ENCODE results near the gene UBAC2. TPM values are rescaled to one million over a fixed set of nuclear protein-coding genes. Genes with fewer than 3 reads are reported as not detected.

Gene UBAC2
- total and polyA plus RNA-seq, 2 experiments from 2014 or later = 71.2 to 130 TPM

- H3K4me1 ChIP-seq (ENCODE audit: low read depth) = no peaks in the 10 kb centered on the region
- no peak for TF ChIP-seq CTCF (IDR thresholded peaks at IDR 0.05; ENCODE audit: low read depth, low read length)
- no peaks in the 10 kb centered on the region for H3K9me3 ChIP-seq (ENCODE audit: low read depth)
- H3K27ac ChIP-seq = no peak overlapping the region
- no peaks in the 10 kb centered on the region for H3K27me3 ChIP-seq
- no peak for DNase-seq (ENCODE audit: low read depth in 1 of 2, low spot score in 1 of 2)
- H3K36me3 ChIP-seq = peaks cover 11% of the 10 kb centered on the region
- no peak overlapping the region for H3K4me3 ChIP-seq
Measured at GRCh38 chr13:99297331-99297730, 96.7 kb downstream of the UBAC2 start.

GRCh38 chr13:99298056-99298455 is 97.4 kb downstream of the UBAC2 start:
- Histone ChIP-seq H3K36me3 (peaks cover 11% of the 10 kb centered on the region), H3K4me3 (no peak overlapping the region), H3K27me3 (no peaks in the 10 kb centered on the region), H3K27ac (no peak overlapping the region), H3K9me3 (ENCODE audit: low read depth) (no peaks in the 10 kb centered on the region), H3K4me1 (ENCODE audit: low read depth) (no peaks in the 10 kb centered on the region)
- DNase-seq (ENCODE audit: low read depth in 1 of 2, low spot score in 1 of 2) = no peak
- TF ChIP-seq CTCF (IDR thresholded peaks at IDR 0.05; ENCODE audit: low read depth, low read length) = no peak

- Histone ChIP-seq H3K36me3 (peaks cover 11% of the 10 kb centered on the region), H3K4me3 (no peak overlapping the region), H3K9me3 (ENCODE audit: low read depth) (no peaks in the 10 kb centered on the region), H3K27me3 (no peaks in the 10 kb centered on the region), H3K27ac (no peak overlapping the region), H3K4me1 (ENCODE audit: low read depth) (no peaks in the 10 kb centered on the region)
- DNase-seq (ENCODE audit: low read depth in 1 of 2, low spot score in 1 of 2) = no peak
- no peak for TF ChIP-seq CTCF (IDR thresholded peaks at IDR 0.05; ENCODE audit: low read depth, low read length)
Measured at GRCh38 chr13:99299256-99299919, 98.7 kb downstream of the UBAC2 start.

- no peaks in the 10 kb centered on the region for H3K9me3 ChIP-seq (ENCODE audit: low read depth)
- no peak overlapping the region for H3K4me3 ChIP-seq
- TF ChIP-seq CTCF (IDR thresholded peaks at IDR 0.05; ENCODE audit: low read depth, low read length) = no peak
- DNase-seq (ENCODE audit: low read depth in 1 of 2, low spot score in 1 of 2) = no peak
- peaks cover 1% of the 10 kb centered on the region for H3K4me1 ChIP-seq (ENCODE audit: low read depth)
- H3K36me3 ChIP-seq = peaks cover 8% of the 10 kb centered on the region
- H3K27me3 ChIP-seq = no peaks in the 10 kb centered on the region
- H3K27ac ChIP-seq = no peak overlapping the region
Measured at GRCh38 chr13:99299920-99300341, 99.3 kb downstream of the UBAC2 start.

GRCh38 chr13:99301056-99301838 is 100.6 kb downstream of the UBAC2 start:
- Histone ChIP-seq H3K4me1 (ENCODE audit: low read depth) (peaks cover 13% of the 10 kb centered on the region), H3K27ac (no peak overlapping the region), H3K27me3 (no peaks in the 10 kb centered on the region), H3K36me3 (no peaks in the 10 kb centered on the region), H3K4me3 (no peak overlapping the region), H3K9me3 (ENCODE audit: low read depth) (no peaks in the 10 kb centered on the region)
- TF ChIP-seq CTCF (IDR thresholded peaks at IDR 0.05; ENCODE audit: low read depth, low read length) = no peak
- DNase-seq (ENCODE audit: low read depth in 1 of 2, low spot score in 1 of 2) = no peak
